A673 (cell line): Measurements from ENCODE around the gene PDE12.

Experiments used
- EZH2 ChIP-seq: fragments of 200-600 bp; sonication (generic); IDR thresholded peaks from 2 replicates; pipeline ENCODE4 v1.6.1; 2017; ENCODE audit warnings: borderline replicate concordance, low read depth, mild to moderate bottlenecking, mixed read lengths, antibody characterized with exemption, low read length; ENCODE audit not compliant: poor library complexity, severe bottlenecking
- TF ChIP-seq, protein P1 (sequence below): fragments of 300-800, 200-600 bp; sonication (generic); conservative IDR thresholded peaks from 2 replicates; pipeline ENCODE4 v1.5.1; 2017; ENCODE audit warnings: low read depth, mild to moderate bottlenecking, antibody characterized with exemption, low read length, moderate library complexity, mixed read lengths

DNA sequence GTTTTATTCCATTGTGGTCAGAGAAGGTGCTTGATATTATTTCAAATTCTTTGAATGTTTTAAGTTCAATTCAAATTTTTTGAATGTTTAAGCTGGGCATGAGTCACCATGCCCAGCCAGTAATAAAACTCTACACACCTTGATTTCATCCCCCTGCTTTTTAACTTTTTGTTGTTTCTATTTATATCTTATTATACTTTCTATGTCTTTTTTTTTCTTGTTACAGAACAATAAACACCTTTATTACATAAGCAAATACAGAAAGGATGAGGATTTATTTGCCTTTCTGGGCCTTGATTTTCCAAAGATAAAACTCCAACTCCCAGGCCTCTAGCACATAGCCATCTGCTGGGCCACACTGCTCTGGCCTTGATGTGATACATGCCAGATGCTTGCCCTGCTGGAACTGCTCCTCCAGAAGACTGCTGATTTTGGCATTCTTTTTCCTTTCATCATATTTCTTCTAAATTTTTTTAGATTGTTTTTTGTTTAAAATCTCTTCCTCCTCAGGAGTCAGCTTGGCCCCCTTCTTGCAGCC lies 25.9 kb upstream of the PDE12 start:
- TF ChIP-seq, protein P1, sequence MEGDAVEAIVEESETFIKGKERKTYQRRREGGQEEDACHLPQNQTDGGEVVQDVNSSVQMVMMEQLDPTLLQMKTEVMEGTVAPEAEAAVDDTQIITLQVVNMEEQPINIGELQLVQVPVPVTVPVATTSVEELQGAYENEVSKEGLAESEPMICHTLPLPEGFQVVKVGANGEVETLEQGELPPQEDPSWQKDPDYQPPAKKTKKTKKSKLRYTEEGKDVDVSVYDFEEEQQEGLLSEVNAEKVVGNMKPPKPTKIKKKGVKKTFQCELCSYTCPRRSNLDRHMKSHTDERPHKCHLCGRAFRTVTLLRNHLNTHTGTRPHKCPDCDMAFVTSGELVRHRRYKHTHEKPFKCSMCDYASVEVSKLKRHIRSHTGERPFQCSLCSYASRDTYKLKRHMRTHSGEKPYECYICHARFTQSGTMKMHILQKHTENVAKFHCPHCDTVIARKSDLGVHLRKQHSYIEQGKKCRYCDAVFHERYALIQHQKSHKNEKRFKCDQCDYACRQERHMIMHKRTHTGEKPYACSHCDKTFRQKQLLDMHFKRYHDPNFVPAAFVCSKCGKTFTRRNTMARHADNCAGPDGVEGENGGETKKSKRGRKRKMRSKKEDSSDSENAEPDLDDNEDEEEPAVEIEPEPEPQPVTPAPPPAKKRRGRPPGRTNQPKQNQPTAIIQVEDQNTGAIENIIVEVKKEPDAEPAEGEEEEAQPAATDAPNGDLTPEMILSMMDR, result no peak
- TF ChIP-seq EZH2, result no peak
